A172 (cell line): ENCODE results near the gene ELOVL5. TPM values are rescaled to one million over a fixed set of nuclear protein-coding genes. Genes with fewer than 3 reads are reported as not detected.
A peak's percentile ranks its signal among the peaks of the same experiment; 100 is the strongest.

Experiments used
- DNase-seq: peaks from one replicate; pipeline ENCODE4 v3.0.0-alpha.2; 2015; ENCODE audit warnings: low spot score
- total RNA-seq: library from RNA; depleted of rRNA; stranded (reverse); fragments of >200 nt; shearing (Covaris generic); gene quantifications from 2 replicates; pipeline ENCODE4 v1.2.3, GENCODE V29; 2014; rRNA removed

Gene ELOVL5
- total RNA-seq, 1 experiment from 2014 or later = 57.3 TPM

- DNase-seq = no peak
Observed at GRCh38 chr6:53240139-53240538, 108.6 kb downstream of the ELOVL5 start.

GRCh38 chr6:53239526-53239925, 109.2 kb downstream of the ELOVL5 start:
- DNase-seq = no peak

DNA sequence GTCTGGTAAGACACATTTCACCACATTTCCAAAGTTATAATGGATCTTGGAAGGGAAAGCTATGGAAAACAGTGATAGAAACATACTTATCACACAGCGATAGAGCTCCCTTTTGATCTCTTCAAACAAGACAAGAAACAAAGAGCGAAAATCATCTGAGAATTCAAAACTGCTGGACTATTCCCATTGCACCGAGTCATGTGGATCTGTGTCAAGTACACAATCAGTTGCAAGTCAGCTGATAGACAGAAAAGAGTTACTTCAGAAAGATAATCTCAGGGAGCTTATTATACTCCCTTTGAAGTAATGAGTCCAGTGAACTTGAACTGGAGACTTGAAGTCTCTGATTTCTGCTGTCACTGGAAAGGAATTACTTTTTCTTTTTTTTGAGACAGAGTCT, 110.4 kb downstream of the ELOVL5 start:
- DNase-seq = no peak

DNA sequence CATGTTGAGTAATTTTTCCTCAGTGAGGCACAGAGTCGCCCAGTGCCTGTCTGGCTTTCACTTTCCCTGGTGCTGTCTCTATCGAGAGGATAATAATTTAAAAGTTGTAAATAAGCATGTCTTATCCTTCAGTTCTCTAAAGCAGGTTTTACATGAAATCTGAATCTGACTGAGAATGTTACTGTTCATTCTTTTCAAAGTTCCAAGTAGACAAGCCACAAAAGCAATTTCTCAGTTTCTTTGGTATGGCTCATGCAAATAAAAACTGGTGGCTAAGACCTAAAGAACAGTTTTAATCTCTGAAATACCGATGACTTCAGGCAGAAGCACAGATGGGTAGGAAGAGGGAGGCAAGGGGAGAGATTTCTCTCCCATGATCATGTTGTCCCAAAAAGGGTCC, 112.5 kb downstream of the ELOVL5 start:
- no peak for DNase-seq

DNA sequence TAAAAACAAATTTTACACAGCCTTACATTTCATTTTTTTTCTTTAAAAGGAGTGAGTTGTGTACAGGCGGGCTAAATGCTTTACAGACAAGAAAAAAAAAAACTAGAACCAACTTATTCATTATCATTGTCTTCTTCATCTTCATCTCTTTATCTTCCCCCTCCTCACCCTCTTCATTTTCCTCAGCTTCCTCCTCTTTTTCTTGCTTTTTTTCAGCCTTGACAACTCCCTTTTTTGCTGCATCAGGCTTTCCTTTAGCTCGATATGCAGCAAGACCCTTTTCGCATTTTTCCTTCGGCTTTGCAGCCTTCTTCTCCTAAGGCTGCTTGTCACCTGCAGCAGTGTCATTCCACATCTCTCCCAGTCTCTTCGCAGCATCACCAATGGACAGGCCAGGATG, 113.2 kb downstream of the ELOVL5 start:
- DNase-seq = no peak

- DNase-seq = peak; percentile 50
Observed at GRCh38 chr6:53233309-53233708, 115.4 kb downstream of the ELOVL5 start.

DNA sequence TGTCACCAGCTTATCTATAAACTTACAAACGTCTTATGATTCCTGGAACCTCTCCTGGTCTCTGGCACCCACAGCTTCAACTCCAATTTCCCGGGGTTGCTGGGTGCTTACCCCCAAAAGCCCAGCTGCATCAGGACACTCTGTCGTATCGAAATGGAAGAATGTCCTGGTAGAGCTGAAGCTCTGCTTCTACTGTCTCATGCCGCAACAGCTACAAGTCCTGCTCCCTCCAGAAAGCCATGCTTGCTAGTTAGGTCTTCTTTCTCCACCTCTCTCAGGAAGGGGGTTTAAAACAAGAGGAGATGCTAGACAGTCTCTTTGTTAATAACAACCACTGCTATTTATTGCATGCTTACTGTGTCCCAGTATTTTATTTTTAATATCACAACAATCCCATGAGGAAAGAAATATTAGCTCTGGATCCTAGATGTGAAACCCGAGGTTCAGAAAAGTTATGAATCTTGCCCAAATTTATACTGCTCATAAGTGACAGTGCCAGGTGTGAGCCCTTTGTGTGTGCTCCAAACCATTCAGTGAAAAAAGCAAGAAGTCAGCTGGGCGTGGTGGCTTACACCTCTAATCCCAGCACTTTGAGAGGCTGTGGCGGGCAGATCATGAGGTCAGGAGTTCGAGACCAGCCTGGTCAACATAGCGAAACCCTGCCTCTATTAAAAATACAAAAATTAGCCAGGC, 117.8 kb downstream of the ELOVL5 start:
- no peak for DNase-seq

DNA sequence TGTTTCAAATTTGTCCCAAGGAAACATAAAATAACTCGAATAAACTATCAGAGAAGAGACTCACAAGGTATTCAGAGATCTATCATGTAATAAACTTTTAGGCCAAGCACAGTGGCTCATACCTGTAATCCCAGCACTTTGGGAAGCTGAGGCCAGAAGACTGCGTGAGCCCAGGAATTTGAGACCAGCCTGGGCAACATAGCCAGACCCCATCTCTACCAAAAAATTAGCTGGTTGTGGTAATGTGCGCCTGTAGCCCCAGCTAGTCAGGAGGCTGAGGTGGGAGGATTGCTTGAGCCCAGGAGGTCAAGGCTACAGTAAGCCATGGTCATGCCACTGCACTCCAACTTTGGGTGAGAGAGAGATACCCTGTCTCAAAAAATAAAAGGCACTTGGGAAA, 120.9 kb downstream of the ELOVL5 start:
- no peak for DNase-seq

DNA sequence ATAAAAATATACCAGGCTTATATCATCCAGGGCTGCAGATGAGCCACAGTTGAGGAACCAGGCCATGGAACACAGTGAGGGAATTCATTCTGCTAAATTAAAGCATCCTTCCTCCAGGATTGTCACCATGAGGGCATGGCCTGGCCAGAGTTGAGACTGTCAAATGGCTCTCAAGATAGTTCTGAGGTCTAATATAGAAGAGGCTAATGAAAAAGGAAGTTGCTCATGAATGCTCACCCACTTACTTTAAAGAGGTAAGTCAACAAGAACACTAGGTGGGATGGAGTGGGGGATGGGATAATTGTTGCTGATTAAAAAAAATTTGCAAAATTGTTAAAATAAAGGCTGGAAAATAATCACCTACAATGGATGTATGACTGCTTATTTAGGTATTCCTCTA, 128.1 kb downstream of the ELOVL5 start:
- no peak for DNase-seq

Other genes starting within 250 kb of the ELOVL5 start
- gene GCM1, start 200.1 kb downstream of the ELOVL5 start, total RNA-seq = not detected in 2 replicates
- 13.1 and 14.7 TPM in 2 replicates for gene GCLC, start 196.2 kb upstream of the ELOVL5 start, total RNA-seq